Prostate gland (tissue), 2 donors: ENCODE measurements around the gene CTNNA3.

Experiments
- CTCF ChIP-seq, 4 experiments: fragments of 200-600 bp in 2 of 4; fragments of 450-650 bp in 2 of 4; sonication (generic) in 2 of 4; IDR thresholded peaks; 1 replicate in 3 of 4; 2 replicates in 1 of 4; pipeline ENCODE4 v1.5.1; 2016 to 2019; ENCODE audit warnings: antibody characterized with exemption in 4 of 4, mild to moderate bottlenecking in 2 of 4, moderate library complexity in 2 of 4
- POLR2A ChIP-seq: fragments of 450-650 bp; IDR thresholded peaks from one replicate; pipeline ENCODE4 v1.6.1; 2016; ENCODE audit warnings: antibody characterized with exemption, mild to moderate bottlenecking
- POLR2AphosphoS5 ChIP-seq: sonication (generic); formaldehyde crosslinking; IDR thresholded peaks from one replicate; pipeline ENCODE4 v1.6.1; 2017; ENCODE audit warnings: antibody characterized with exemption

- TF ChIP-seq CTCF (IDR thresholded peaks at IDR 0.05) (no peak), POLR2AphosphoS5 (no peak), POLR2A (no peak)
These were observed 958.8 kb downstream of the CTNNA3 start for GRCh38 chr10:66737241-66737640.
